EH (cell line): ENCODE results near the gene NTF3.

Experiments used
- DNase-seq: peaks from one replicate; pipeline ENCODE4 v3.0.0-alpha.2; 2015; ENCODE audit warnings: low read depth

NTF3 gene

GRCh38 chr12:5432011-5432400 is at the start of gene NTF3:
Gene NTF3 (plus strand): TSS chr12:5432108. CDS start chr12:5432325, 217 bp downstream.
- DNase-seq, result peak; percentile 65

DNA sequence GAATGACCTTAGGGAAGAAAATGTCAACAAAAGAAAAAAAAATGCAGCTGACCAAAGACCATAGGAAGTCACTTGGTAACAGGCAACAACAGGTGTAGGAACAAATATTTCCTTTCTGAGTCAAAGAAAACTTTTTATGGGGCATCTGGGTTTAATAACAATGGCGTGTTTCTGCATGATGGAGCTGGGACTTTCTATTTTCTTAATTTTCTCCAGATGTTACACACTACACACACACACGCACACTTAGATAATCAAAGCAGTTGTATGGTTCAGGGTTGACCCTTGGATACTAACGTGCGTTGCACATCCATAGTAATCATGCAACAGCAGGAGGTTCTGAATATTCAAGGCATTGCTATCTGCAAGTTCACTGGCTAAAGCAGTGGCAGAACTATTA is 47.9 kb upstream of the NTF3 start:
- DNase-seq, result peak; percentile 40

- DNase-seq, result peak; percentile 58
Observed at GRCh38 chr12:5388581-5389535, 43.0 kb upstream of the NTF3 start.

DNA sequence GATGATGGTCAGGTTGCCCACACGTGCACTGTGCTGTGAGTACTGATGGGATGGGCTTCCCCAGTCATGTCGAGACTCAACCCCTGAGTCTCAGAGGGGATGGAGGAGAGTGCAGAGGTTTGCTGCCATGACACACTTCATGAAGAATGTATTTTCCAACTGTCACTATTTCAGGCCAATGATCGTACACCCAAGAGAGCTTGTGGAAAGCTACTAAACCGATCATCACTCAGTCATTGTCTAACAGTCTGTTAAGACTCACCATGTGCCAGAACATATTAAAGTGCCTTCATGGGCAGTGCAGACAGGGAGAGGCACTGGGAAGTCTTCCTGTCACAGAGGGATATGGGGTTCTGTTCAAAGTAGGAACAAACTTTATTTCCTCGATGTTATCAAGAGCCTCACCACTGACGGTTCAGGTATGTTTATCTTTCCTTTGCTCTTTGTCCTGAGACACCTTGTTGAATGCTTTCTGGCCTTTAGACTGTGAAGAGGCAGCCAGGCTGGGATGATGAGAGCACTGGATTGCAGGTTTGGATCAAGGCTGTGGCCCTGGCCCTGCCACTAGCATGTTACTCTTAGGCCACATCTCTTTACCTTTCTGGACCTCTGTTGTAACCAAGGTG is 41.6 kb upstream of the NTF3 start:
- DNase-seq, result peak; percentile 55

GRCh38 chr12:5391653-5392052 is 40.3 kb upstream of the NTF3 start:
- DNase-seq, result peak; percentile 87

DNA sequence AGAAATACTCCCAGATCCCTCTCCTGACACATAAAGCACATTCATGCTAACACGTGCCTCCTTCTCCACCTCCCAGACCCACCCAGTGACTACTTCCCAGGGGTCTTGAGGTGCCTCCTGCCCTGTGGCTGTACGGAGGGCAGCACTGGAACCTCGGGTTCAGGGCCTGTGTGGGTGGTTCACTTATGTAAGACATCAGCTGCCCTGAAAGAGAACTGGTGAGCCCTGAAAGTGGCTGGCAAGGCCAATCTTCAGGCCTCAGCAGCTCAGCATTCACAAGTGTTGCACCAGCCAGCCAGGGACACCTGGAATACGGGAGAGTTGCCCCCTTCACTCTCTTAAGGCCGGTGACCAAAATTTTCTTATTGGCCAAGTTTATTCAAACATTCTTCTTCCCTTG is 38.9 kb upstream of the NTF3 start:
- no peak for DNase-seq

- no peak for DNase-seq
Observed at GRCh38 chr12:5395443-5396271, 36.3 kb upstream of the NTF3 start.

GRCh38 chr12:5396541-5396940 is 35.4 kb upstream of the NTF3 start:
- no peak for DNase-seq

DNA sequence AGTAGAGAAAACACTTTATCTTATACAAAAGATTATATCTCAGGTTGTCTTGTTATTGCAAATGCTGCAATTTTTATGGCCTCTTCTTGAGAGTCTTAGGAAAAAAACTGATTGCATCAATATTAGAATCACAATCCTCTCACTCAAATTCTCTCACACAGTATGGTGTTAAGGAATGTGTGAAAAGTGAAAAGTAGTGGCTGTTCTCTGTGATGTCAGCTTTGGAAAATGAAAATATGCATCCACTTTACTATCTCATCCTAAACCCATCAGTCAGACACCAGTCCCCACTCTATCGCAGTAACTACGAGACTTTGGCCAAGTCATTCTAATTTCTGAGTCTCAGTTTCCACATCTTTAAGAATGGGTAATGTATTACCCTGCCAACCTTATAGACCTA is 32.6 kb upstream of the NTF3 start:
- peak; percentile 12 for DNase-seq

- DNase-seq, result no peak
Observed at GRCh38 chr12:5402009-5402935, 29.6 kb upstream of the NTF3 start.

GRCh38 chr12:5403411-5403810 is 28.5 kb upstream of the NTF3 start:
- DNase-seq, result peak; percentile 28

DNA sequence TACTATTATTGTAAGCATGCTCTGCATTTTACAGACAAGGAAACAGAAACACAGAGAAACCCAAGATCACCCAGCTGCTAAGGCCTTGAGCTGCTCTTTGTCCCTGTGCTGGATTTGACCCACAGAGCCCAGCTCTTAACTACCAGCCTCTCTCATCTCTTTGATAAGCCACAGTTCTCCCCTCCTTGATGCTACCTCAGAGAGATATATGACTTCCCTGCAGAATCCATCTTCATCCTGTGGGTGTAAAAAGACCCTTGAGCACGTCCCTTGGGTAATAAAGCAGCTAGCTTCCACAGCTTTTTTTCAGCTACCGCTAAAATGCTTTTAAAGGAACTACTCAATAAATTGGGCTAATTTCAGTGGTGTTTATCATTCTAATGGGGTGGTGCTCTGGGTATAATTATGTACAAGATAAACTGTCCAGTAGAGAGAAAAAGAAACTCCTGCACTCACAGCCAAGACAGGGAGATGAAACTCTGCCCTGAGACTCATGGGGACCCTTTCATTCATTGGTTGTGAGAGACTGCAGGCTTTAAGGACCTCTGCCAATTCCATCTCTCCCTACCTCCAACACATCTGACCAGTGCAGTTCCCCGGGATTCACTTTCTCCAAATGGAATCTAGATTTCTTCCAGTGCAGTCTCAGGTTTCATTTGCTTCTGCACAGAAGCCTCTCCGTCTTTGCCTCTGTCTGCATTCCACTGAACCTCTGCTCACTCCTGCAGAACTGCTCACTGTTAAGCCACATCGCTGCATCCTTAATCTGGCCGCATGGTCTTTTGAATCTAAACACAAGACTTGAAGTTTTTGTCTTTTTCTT is 24.7 kb upstream of the NTF3 start:
- DNase-seq, result peak; percentile 35

GRCh38 chr12:5409619-5410018 is 22.3 kb upstream of the NTF3 start:
- no peak for DNase-seq

- DNase-seq, result peak; percentile 45
Observed at GRCh38 chr12:5416571-5416970, 15.3 kb upstream of the NTF3 start.

DNA sequence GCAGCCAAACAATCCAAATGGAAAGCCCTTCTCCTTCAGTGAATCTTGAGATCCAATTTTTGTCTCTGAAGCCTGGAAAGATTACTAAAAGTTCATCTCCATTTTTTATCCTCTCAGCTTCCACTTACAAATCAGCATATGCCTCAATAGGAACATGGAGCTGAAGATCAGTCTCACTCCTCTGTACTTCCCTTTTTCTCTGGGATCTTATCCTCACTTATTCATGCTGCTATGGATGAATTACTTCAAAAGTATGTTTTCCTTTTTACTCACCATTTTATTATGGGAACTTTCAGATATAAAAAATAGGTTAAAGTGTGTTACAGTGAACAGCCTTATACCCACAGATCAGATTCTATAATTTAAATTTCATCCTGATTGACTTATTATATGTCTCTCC is 14.4 kb upstream of the NTF3 start:
- DNase-seq, result peak; percentile 81

GRCh38 chr12:5428332-5429221 is 3.3 kb upstream of the NTF3 start:
- DNase-seq, result peak; percentile 58

- DNase-seq, result no peak
Observed at GRCh38 chr12:5429741-5430557, 2.0 kb upstream of the NTF3 start.
